Large intestine (tissue), 12 donors: ENCODE data around the gene MEAF6. TPM values are rescaled to one million over a fixed set of nuclear protein-coding genes. Genes with fewer than 3 reads are reported as not detected.
"Not testable (repeated sequence)": the region's sequence is repeated elsewhere in the genome, so short reads cannot be mapped to it uniquely, and the experiment has no call there.

ENCODE experiments used
- DNase-seq, 2 donors: peaks; one replicate each; pipeline versions ENCODE4 v3.0.0 to v3.0.0-alpha.2; 2013
- H3K27ac ChIP-seq: one replicate; pipeline ENCODE4 v1.5.1; 2013; ENCODE audit warnings: low read length
- H3K27me3 ChIP-seq: 2 replicates; pipeline ENCODE4 v1.6.1; 2013; ENCODE audit warnings: low read length; ENCODE audit not compliant: control insufficient read depth, insufficient read depth
- H3K36me3 ChIP-seq: 2 replicates; pipeline ENCODE4 v1.6.1; 2013; ENCODE audit warnings: low read length; ENCODE audit not compliant: control insufficient read depth, insufficient read depth
- H3K4me1 ChIP-seq: one replicate; pipeline ENCODE4 v1.6.1; 2013; ENCODE audit warnings: low read length; ENCODE audit not compliant: control insufficient read depth, insufficient read depth
- H3K4me3 ChIP-seq: one replicate; pipeline ENCODE4 v1.5.1; 2013; ENCODE audit warnings: low read length
- H3K9me3 ChIP-seq: one replicate; pipeline ENCODE4 v1.6.1; 2013; ENCODE audit warnings: mild to moderate bottlenecking, low read depth, low read length, moderate library complexity; ENCODE audit not compliant: control insufficient read depth
- WGBS: methylation state at CpG from one replicate; pipeline ENCODE4 v1.1.5; 2013; ENCODE audit warnings: low lambda C conversion rate; ENCODE audit not compliant: insufficient coverage; 5-methylcytosine and 5-hydroxymethylcytosine counted together
- long read RNA-seq, 11 donors: transcript quantifications; one replicate each; lab custom pipeline, GENCODE V29; 2026
- polyA plus RNA-seq: library from polyadenylated mRNA; unstranded; fragments of 120-200 nt; gene quantifications from one replicate; pipeline ENCODE4 v1.2.1, GENCODE V29; 2013

MEAF6 gene
- 54.4 TPM for polyA plus RNA-seq
- long read RNA-seq, donor 1, transcript MEAF6-201 (7 exons, 1,525 nt) = major isoform, 10 of 14 reads
- long read RNA-seq, donor 1, partial matches to known transcripts = 0 of 14 reads
- long read RNA-seq, donor 1, other reads (novel, unspliced or antisense) = 0 of 14 reads
- long read RNA-seq, donor 2, transcript MEAF6-201 (7 exons, 1,525 nt) = major isoform, 18 of 24 reads
- long read RNA-seq, donor 2, partial matches to known transcripts = 0 of 24 reads
- long read RNA-seq, donor 2, other reads (novel, unspliced or antisense) = 5 of 24 reads
- long read RNA-seq, donor 3 = 0 reads
- long read RNA-seq, donor 4, partial matches to known transcripts = 0 of 4 reads
- long read RNA-seq, donor 4, other reads (novel, unspliced or antisense) = 0 of 4 reads
- long read RNA-seq, donor 5, transcript MEAF6-201 (7 exons, 1,525 nt) = major isoform, 7 of 11 reads
- long read RNA-seq, donor 5, partial matches to known transcripts = 0 of 11 reads
- long read RNA-seq, donor 5, other reads (novel, unspliced or antisense) = 0 of 11 reads
- long read RNA-seq, donor 6, transcript MEAF6-201 (7 exons, 1,525 nt) = major isoform, 22 of 29 reads
- long read RNA-seq, donor 6, partial matches to known transcripts = 0 of 29 reads
- long read RNA-seq, donor 6, other reads (novel, unspliced or antisense) = 0 of 29 reads
- long read RNA-seq, donor 7, transcript MEAF6-201 (7 exons, 1,525 nt) = major isoform, 10 of 14 reads
- long read RNA-seq, donor 7, partial matches to known transcripts = 0 of 14 reads
- long read RNA-seq, donor 7, other reads (novel, unspliced or antisense) = 0 of 14 reads
- long read RNA-seq, donor 8, transcript MEAF6-201 (7 exons, 1,525 nt) = major isoform, 21 of 31 reads
- long read RNA-seq, donor 8, partial matches to known transcripts = 5 of 31 reads
- long read RNA-seq, donor 8, other reads (novel, unspliced or antisense) = 0 of 31 reads
- long read RNA-seq, donor 9, transcript MEAF6-201 (7 exons, 1,525 nt) = major isoform, 16 of 18 reads
- long read RNA-seq, donor 9, partial matches to known transcripts = 0 of 18 reads
- long read RNA-seq, donor 9, other reads (novel, unspliced or antisense) = 0 of 18 reads
- long read RNA-seq, donor 10, transcript MEAF6-201 (7 exons, 1,525 nt) = major isoform, 24 of 26 reads
- long read RNA-seq, donor 10, partial matches to known transcripts = 0 of 26 reads
- long read RNA-seq, donor 10, other reads (novel, unspliced or antisense) = 0 of 26 reads
- long read RNA-seq, donor 11, transcript MEAF6-201 (7 exons, 1,525 nt) = major isoform, 10 of 12 reads
- long read RNA-seq, donor 11, partial matches to known transcripts = 0 of 12 reads
- long read RNA-seq, donor 11, other reads (novel, unspliced or antisense) = 0 of 12 reads

- peak within 1 kb of the TSS; percentile 65 for H3K4me3 ChIP-seq
- H3K9me3 ChIP-seq = no peaks in the 10 kb centered on the region
- no CpG with 5 or more reads among the region's 100 CpGs for WGBS
These were observed at the start of gene MEAF6 for GRCh38 chr1:37514350-37515184. MEAF6 (minus strand) TSS chr1:37514766; CDS start chr1:37514746, 20 bp downstream.

GRCh38 chr1:37562984-37563383, 48.4 kb upstream of the MEAF6 start:
- H3K4me1 ChIP-seq = peaks cover 12% of the 10 kb centered on the region
- peaks cover 51% of the 10 kb centered on the region for H3K36me3 ChIP-seq
- H3K27me3 ChIP-seq = no peaks in the 10 kb centered on the region
- WGBS = 100% methylated on average over 1 of the region's 1 CpG
- no peaks in the 10 kb centered on the region for H3K9me3 ChIP-seq
- no peak overlapping the region for H3K4me3 ChIP-seq
- DNase-seq = no peak
- H3K27ac ChIP-seq = no peak overlapping the region

More at GRCh38 chr1:37514350-37515184, at the start of gene MEAF6:
- Histone ChIP-seq H3K27ac (peak within 1 kb of the TSS; percentile 97), H3K36me3 (peaks cover 9% of the 10 kb centered on the region), H3K4me1 (peaks cover 14% of the 10 kb centered on the region), H3K27me3 (no peaks in the 10 kb centered on the region)
- DNase-seq = peak; percentile 80 to 95

- peak overlapping the region; percentile 67 for H3K27ac ChIP-seq
- H3K9me3 ChIP-seq = no peaks in the 10 kb centered on the region
- no peak overlapping the region for H3K4me3 ChIP-seq
- H3K27me3 ChIP-seq = no peaks in the 10 kb centered on the region
- DNase-seq = peak; percentile 24 to 44
- WGBS = 95% methylated on average over 3 of the region's 21 CpGs
- peaks cover 23% of the 10 kb centered on the region for H3K4me1 ChIP-seq
- H3K36me3 ChIP-seq = peaks cover 36% of the 10 kb centered on the region
These were observed 46.9 kb upstream of the MEAF6 start for GRCh38 chr1:37561133-37562132.

GRCh38 chr1:37560401-37561132, 46.0 kb upstream of the MEAF6 start:
- peaks cover 26% of the 10 kb centered on the region for H3K4me1 ChIP-seq
- H3K36me3 ChIP-seq = peaks cover 27% of the 10 kb centered on the region
- peak; percentile 26 to 45 for DNase-seq
- H3K9me3 ChIP-seq = no peaks in the 10 kb centered on the region
- H3K27me3 ChIP-seq = no peaks in the 10 kb centered on the region
- WGBS = no CpG with 5 or more reads among the region's 10 CpGs
- H3K27ac ChIP-seq = peak overlapping the region; percentile 67
- no peak overlapping the region for H3K4me3 ChIP-seq

GRCh38 chr1:37559957-37560379, 45.4 kb upstream of the MEAF6 start:
- DNase-seq = peak in 1 of 2 donors; percentile 34
- not testable (repeated sequence) for H3K4me3 ChIP-seq, H3K9me3 ChIP-seq, H3K27me3 ChIP-seq
- Histone ChIP-seq H3K27ac (peak overlapping the region; percentile 67), H3K36me3 (peaks cover 21% of the 10 kb centered on the region), H3K4me1 (peaks cover 26% of the 10 kb centered on the region)
- no CpG with 5 or more reads among the region's 12 CpGs for WGBS

- H3K4me3 ChIP-seq = no peak overlapping the region
- H3K9me3 ChIP-seq = no peaks in the 10 kb centered on the region
- H3K4me1 ChIP-seq = peaks cover 26% of the 10 kb centered on the region
- H3K27me3 ChIP-seq = no peaks in the 10 kb centered on the region
- no CpG with 5 or more reads among the region's 7 CpGs for WGBS
- no peak overlapping the region for H3K27ac ChIP-seq
- H3K36me3 ChIP-seq = peaks cover 15% of the 10 kb centered on the region
- DNase-seq = no peak
These were observed 44.5 kb upstream of the MEAF6 start for GRCh38 chr1:37559080-37559479.

GRCh38 chr1:37558411-37558810, 43.8 kb upstream of the MEAF6 start:
- no peak overlapping the region for H3K4me3 ChIP-seq
- DNase-seq = no peak
- peaks cover 26% of the 10 kb centered on the region for H3K4me1 ChIP-seq
- whole genome bisulfite sequencing = no CpG with 5 or more reads among the region's 1 CpG
- no peaks in the 10 kb centered on the region for H3K27me3 ChIP-seq
- H3K36me3 ChIP-seq = peaks cover 14% of the 10 kb centered on the region
- no peak overlapping the region for H3K27ac ChIP-seq
- no peaks in the 10 kb centered on the region for H3K9me3 ChIP-seq

GRCh38 chr1:37557402-37557801, 42.8 kb upstream of the MEAF6 start:
- Histone ChIP-seq H3K4me3 (peak overlapping the region; percentile 44), H3K36me3 (peaks cover 11% of the 10 kb centered on the region), H3K27ac (no peak overlapping the region), H3K27me3 (no peaks in the 10 kb centered on the region), H3K4me1 (peaks cover 33% of the 10 kb centered on the region), H3K9me3 (no peaks in the 10 kb centered on the region)
- WGBS = no CpG with 5 or more reads among the region's 3 CpGs
- no peak for DNase-seq
